BJ (cell line): Measurements from ENCODE around the gene GRM7. TPM values are rescaled to one million over a fixed set of nuclear protein-coding genes. Genes with fewer than 3 reads are reported as not detected.

Experiments
- CTCF ChIA-PET: fragments of 350-600 bp; formaldehyde crosslinking; extraction: SDS; loops from one replicate; lab custom pipeline; 2021; ENCODE audit warnings: antibody characterized with exemption, inconsistent platforms; lab: Yijun Ruan, JAX
- POLR2A ChIA-PET: fragments of 300-600 bp; sonication (Branson Sonifier 250); formaldehyde crosslinking; extraction: SDS; loops from one replicate; lab custom pipeline; 2021; ENCODE audit warnings: antibody characterized with exemption; lab: Charles Lee
- DNase-seq: peaks from one replicate; pipeline ENCODE4 v3.0.0-alpha.2; 2011; ENCODE audit warnings: low read depth
- H3K27me3 ChIP-seq: 2 replicates; pipeline ENCODE4 v1.6.0; 2011; ENCODE audit warnings: low read length; ENCODE audit not compliant: control insufficient read depth, insufficient read depth
- H3K36me3 ChIP-seq: 2 replicates; pipeline ENCODE4 v1.5.1; 2011; ENCODE audit warnings: low read length; ENCODE audit not compliant: control insufficient read depth, insufficient read depth
- H3K4me3 ChIP-seq: 2 replicates; pipeline ENCODE4 v1.5.1; 2011; ENCODE audit warnings: low read depth, mild to moderate bottlenecking, control low read depth, low read length
- CTCF ChIP-seq: IDR thresholded peaks from 2 replicates; pipeline ENCODE4 v1.5.1; 2011; ENCODE audit warnings: low read depth, mild to moderate bottlenecking, control low read depth, inconsistent platforms, low read length, moderate library complexity; ENCODE audit not compliant: insufficient read depth
- polyA plus RNA-seq: library from polyadenylated mRNA; depleted of rRNA; stranded (reverse); fragments of >200 nt; gene quantifications from 2 replicates; pipeline ENCODE4 v1.2.3, GENCODE V29; 2011

GRM7 gene
- polyA plus RNA-seq, 1 experiment, result not detected

GRCh38 chr3:7260975-7261374 is 400.1 kb downstream of the GRM7 start:
- TF ChIP-seq CTCF, result no peak

DNA sequence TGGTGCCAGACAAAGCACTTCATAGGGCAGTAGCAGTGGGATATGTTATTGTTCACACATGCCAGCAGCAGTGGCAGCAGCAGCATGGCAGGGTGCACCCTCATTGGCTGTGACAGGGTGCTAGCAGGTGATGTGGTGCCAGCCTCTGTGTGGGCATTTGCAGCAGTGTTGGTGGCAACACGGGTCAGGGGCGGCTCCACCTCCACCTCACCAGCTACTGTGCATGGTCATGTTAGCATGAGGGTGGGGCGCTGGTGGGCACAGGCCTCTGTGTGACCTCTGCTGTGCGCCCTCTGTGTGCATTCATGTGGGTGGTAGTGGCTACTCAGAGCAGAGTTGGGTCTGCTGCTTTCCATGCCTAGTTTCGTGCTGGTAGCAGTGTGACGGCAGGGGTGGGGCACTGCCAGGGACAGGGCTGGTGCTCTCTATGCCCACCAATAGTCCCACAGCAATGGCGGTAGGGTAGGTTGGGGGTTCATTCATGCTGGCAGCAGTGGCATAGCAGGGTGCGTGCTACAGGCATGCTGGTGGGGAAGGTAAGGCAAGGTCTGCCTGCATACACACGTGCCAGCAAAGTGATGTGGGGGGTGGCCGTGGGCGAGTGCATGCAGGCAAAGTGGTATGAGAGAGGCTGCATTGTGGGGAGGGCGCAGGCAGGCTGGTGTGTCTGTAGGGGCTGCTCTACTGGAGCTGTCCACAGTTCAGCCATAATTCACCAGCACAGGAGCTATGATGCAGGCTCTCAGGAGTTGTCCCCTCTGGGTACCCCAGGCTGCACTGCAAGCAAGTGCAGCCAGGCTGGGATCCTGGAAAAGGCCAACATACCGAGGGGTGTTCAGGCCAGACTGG is 402.7 kb downstream of the GRM7 start:
- H3K36me3 ChIP-seq, result no peaks in the 10 kb centered on the region
- no peak overlapping the region for H3K4me3 ChIP-seq
- CTCF ChIA-PET, result no interaction called here
- DNase-seq, result no peak
- POLR2A ChIA-PET, result no interaction called here
- no peak for TF ChIP-seq CTCF
- H3K27me3 ChIP-seq, result no peaks in the 10 kb centered on the region

More at GRCh38 chr3:7260975-7261374, 400.1 kb downstream of the GRM7 start:
- H3K36me3 ChIP-seq, result no peaks in the 10 kb centered on the region
- CTCF ChIA-PET, result no interaction called here
- H3K27me3 ChIP-seq, result no peaks in the 10 kb centered on the region
- no peak overlapping the region for H3K4me3 ChIP-seq
- DNase-seq, result no peak
- POLR2A ChIA-PET, result no interaction called here

DNA sequence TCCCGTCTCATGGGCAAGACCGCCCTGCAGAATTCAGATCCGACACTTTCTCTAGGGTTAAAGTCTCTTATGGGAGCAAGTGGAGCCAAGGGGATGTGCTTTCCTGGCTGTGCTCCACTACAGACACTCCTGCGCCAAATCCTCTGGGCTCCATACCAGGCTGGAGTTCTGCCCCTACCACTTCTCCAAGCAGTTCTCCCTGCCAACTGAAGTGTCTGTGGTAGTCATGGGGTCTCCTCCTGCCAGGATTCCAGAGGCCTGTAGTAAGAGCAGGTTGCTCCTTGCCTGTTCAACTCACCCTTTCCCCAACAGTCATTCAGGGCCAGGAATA is 403.2 kb downstream of the GRM7 start:
- ChIA-PET POLR2A (no interaction called here), CTCF (no interaction called here)
- no peak for DNase-seq
- H3K27me3 ChIP-seq, result no peaks in the 10 kb centered on the region
- TF ChIP-seq CTCF, result no peak
- H3K4me3 ChIP-seq, result no peak overlapping the region
- no peaks in the 10 kb centered on the region for H3K36me3 ChIP-seq

DNA sequence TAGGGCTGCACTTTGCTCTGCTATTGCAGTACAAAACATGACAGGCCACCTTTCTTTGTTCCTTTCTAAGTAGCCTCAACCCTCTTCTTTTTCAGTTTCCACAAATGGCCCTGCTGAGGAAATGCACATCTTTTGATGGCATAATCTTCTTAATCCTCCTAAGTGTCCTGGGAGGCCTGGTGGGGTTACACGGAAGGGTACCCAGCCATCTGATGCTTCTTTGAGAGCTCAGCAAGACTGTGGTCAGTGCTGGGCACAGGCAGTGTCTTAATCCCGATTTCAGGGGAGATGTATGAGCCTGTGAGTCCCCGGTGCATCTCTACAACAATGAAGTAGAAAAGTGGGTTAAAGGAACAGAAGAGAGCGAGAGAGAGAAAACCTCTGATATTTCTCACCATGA is 404.8 kb downstream of the GRM7 start:
- DNase-seq, result no peak
- H3K4me3 ChIP-seq, result no peak overlapping the region
- POLR2A ChIA-PET, result no interaction called here
- H3K36me3 ChIP-seq, result no peaks in the 10 kb centered on the region
- CTCF ChIA-PET, result no interaction called here
- no peaks in the 10 kb centered on the region for H3K27me3 ChIP-seq
- no peak for TF ChIP-seq CTCF

GRCh38 chr3:7266551-7266950 is 405.6 kb downstream of the GRM7 start:
- CTCF ChIA-PET, result no interaction called here
- POLR2A ChIA-PET, result no interaction called here
- no peaks in the 10 kb centered on the region for H3K27me3 ChIP-seq

More at GRCh38 chr3:7266551-7266950, 405.6 kb downstream of the GRM7 start:
- Histone ChIP-seq H3K36me3 (no peaks in the 10 kb centered on the region), H3K4me3 (no peak overlapping the region)
- no peak for DNase-seq
- no peak for TF ChIP-seq CTCF
